ENCODE data around the gene AGAP1. TPM values are rescaled to one million over a fixed set of nuclear protein-coding genes. Genes with fewer than 3 reads are reported as not detected.
A peak's percentile ranks its signal among the peaks of the same experiment; 100 is the strongest.

AGAP1 gene
- total RNA-seq, 1 donor from 2014 or later, result 54.7 TPM

DNA sequence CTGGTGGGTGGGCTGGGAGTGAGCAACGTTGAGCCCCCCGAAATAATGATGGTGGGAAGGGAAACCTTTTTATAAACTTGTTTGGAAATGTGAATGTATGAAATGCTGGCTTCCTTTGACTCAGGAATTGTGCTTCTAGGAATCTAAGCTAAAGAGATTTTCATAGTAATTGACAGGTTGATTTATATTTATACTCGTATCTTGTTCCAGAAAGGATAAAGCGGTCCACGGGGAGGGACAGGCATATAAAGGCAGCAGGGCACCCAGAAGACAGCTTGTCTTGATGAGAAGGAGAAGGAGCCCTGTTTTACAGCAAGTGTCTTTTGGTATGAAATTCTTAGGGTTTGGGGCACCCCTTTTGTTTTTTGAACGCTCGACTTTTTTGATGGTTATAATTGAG lies 157.8 kb downstream of the AGAP1 start:
- Mint-ChIP-seq H3K27ac (ENCODE audit: unreplicated experiment) (no peak overlapping the region), H3K36me3 (ENCODE audit: low read depth) (no peaks in the 10 kb centered on the region), H3K4me1 (peaks cover 56% of the 10 kb centered on the region), H3K27me3 (ENCODE audit: low read depth) (peaks cover 2% of the 10 kb centered on the region), H3K9me3 (no peaks in the 10 kb centered on the region), H3K4me3 (peak overlapping the region; percentile 38)
- DNase-seq (ENCODE audit: low read depth, low spot score), result no peak
- TF ChIP-seq, protein P1, sequence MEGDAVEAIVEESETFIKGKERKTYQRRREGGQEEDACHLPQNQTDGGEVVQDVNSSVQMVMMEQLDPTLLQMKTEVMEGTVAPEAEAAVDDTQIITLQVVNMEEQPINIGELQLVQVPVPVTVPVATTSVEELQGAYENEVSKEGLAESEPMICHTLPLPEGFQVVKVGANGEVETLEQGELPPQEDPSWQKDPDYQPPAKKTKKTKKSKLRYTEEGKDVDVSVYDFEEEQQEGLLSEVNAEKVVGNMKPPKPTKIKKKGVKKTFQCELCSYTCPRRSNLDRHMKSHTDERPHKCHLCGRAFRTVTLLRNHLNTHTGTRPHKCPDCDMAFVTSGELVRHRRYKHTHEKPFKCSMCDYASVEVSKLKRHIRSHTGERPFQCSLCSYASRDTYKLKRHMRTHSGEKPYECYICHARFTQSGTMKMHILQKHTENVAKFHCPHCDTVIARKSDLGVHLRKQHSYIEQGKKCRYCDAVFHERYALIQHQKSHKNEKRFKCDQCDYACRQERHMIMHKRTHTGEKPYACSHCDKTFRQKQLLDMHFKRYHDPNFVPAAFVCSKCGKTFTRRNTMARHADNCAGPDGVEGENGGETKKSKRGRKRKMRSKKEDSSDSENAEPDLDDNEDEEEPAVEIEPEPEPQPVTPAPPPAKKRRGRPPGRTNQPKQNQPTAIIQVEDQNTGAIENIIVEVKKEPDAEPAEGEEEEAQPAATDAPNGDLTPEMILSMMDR (conservative IDR thresholded peaks at IDR 0.05), result no peak

DNA sequence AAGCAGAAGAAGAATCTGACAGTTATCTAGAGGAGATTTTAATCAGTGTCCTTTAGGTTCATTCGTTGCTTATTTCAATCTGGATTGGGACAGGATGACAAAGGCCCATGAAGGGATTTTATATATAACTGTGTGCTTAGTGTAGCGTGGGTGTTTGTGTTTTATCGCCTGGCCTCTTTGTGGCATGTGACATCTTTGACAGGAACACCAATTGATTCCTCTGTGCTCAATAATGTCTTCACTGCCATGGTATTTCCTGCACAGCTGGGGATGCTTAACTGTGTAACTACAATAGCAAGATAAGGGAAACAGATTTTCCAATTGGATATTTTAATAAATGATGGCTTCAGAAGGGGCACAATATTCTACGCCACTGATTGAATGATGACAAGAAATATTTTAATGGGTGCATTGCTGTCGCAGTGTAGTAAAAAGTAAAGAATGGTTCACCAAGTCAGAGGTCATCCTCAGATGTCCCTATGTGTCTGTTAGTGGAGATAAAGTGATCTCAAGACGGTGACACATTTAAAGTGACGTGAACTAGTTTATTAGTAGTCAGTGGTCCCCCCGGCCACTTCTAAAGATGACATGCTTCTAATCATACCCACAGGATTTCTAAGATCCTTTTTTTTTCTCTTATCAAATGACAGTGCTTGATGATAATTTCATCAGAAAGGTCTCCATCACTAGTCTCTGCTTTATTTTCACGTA lies 160.4 kb downstream of the AGAP1 start:
- TF ChIP-seq, protein P1 (conservative IDR thresholded peaks at IDR 0.05), result no peak
- Mint-ChIP-seq H3K27ac (ENCODE audit: unreplicated experiment) (peak overlapping the region; percentile 46), H3K4me1 (peaks cover 75% of the 10 kb centered on the region), H3K27me3 (ENCODE audit: low read depth) (peaks cover 2% of the 10 kb centered on the region), H3K36me3 (ENCODE audit: low read depth) (no peaks in the 10 kb centered on the region), H3K4me3 (no peak overlapping the region), H3K9me3 (no peaks in the 10 kb centered on the region)
- no peak for DNase-seq (ENCODE audit: low read depth, low spot score)

DNA sequence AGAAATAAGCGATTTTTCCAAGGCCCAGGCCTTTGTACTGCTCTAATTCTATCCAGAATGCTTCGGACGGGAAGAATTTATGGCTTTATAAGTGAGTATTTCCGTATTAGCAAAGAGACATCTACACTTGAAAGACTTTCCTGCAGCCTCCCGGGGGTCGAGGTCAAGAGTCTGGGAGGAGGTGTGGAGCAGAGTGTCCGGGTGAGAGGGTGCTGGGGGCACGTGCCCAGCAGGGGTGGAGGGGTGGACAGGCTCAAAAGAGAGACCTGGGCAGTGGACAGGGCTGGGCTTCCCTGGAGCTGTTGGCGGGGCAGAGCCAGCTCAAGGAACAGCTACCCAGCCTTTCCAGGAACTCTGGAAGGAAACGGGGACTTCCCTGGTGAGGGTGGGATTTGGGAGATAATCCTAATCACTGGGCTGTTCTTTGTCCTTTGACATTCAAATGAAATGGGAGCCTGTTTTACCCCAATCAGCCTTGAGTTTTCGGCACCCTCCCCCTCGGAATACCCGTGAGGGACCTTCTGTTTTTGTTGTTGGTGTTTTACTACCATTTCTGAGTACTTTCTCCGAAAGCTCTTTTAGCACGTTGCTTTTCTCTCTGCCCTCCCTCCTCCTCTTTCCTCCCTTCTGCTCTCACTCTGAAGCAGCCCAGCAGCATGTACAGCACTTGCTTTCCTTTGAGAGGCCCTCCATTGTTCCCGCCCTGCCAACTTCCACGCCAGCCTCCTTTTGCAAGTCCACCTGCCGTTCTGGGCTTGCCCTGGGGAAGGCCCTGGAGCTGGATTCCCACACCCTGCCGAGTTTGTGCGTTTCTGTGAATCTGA lies 164.7 kb downstream of the AGAP1 start:
- Mint-ChIP-seq H3K4me1 (peaks cover 78% of the 10 kb centered on the region), H3K9me3 (no peaks in the 10 kb centered on the region), H3K27me3 (ENCODE audit: low read depth) (peaks cover 2% of the 10 kb centered on the region), H3K36me3 (ENCODE audit: low read depth) (no peaks in the 10 kb centered on the region), H3K4me3 (peak overlapping the region; percentile 45), H3K27ac (ENCODE audit: unreplicated experiment) (peak overlapping the region; percentile 84)
- DNase-seq (ENCODE audit: low read depth, low spot score), result no peak
- TF ChIP-seq, protein P1 (conservative IDR thresholded peaks at IDR 0.05), result no peak

DNA sequence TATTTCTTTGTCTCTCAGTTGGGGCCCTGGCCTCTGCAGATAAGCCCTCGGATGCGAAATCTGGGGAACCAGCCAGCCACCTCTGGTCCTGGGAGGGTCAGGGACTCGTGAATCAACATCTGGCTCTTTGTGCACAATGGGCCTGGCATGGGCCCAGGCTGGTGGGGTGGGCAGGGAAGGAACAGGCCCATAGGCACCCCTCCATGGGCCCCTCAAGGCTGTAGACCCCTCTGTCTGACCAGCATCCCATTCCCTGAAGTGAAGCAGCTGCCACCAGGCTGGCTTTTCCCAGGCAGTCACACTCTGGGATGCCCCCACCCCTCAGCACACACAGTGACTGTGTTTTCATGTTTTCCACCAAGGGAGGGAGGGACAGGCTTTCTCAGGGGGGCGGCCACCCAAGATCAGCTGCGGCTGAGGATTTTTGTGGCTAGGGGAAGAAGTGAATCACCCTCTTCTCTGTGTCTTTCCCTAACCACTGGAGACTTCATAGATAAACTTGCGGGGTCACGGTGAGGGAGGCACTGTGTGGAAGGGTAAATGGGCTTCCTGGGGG lies 166.0 kb downstream of the AGAP1 start:
- TF ChIP-seq, protein P1 (conservative IDR thresholded peaks at IDR 0.05), result no peak

DNA sequence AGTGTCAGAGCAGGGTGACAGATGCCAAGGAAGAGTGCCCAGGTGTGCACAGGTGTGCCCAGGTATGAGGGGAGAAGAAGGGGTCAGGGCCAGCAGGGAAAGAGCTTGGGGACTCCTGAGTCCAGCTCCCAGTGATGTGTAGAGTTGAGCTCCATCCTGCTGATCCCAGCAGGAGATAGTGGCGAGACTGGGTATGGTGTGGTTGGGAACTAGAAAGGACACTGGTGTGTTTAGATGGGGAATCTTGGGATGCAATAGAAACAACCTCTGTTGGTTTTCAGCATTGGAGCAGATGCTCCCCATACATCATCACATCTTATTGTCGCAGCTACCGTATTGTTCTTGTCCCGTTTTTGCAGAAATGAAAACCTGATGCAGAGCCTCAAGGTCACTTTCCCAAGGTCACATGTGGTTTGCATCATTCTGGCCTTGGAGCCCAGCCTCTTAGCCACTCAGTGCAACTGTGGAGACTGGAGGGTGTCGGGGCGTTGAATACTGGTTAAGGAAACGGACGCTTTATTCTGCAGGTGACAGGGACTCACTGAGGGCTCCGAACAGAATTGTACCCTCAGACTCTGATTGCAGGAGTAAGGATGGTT lies 166.7 kb downstream of the AGAP1 start:
- no peaks in the 10 kb centered on the region for H3K9me3 Mint-ChIP-seq
- H3K27ac Mint-ChIP-seq (ENCODE audit: unreplicated experiment), result no peak overlapping the region
- no peaks in the 10 kb centered on the region for H3K36me3 Mint-ChIP-seq (ENCODE audit: low read depth)
- H3K4me3 Mint-ChIP-seq, result peak overlapping the region; percentile 45
- TF ChIP-seq, protein P1 (conservative IDR thresholded peaks at IDR 0.05), result no peak
- no peak for DNase-seq (ENCODE audit: low read depth, low spot score)
- H3K4me1 Mint-ChIP-seq, result peaks cover 62% of the 10 kb centered on the region
- peaks cover 2% of the 10 kb centered on the region for H3K27me3 Mint-ChIP-seq (ENCODE audit: low read depth)

More for the DNA sequence above, 166.0 kb downstream of the AGAP1 start:
- Mint-ChIP-seq H3K9me3 (no peaks in the 10 kb centered on the region), H3K36me3 (ENCODE audit: low read depth) (no peaks in the 10 kb centered on the region), H3K4me1 (peaks cover 69% of the 10 kb centered on the region), H3K27ac (ENCODE audit: unreplicated experiment) (no peak overlapping the region), H3K4me3 (peak overlapping the region; percentile 33), H3K27me3 (ENCODE audit: low read depth) (peaks cover 2% of the 10 kb centered on the region)
- DNase-seq (ENCODE audit: low read depth, low spot score), result no peak

Measured in neural crest cell (in vitro differentiated cells).